Stimulated activated CD8-positive, alpha-beta memory T cell treated with anti-CD3 and anti-CD28 coated beads, Interleukin-4, amount 100 ng/mL, for 1 hour (primary cell): ENCODE data around the gene OR2L8.

Experiments
- DNase-seq, 2 donors: peaks; one replicate each; pipeline ENCODE4 v3.0.0-alpha.2; 2020; ENCODE audit warnings: low read depth in 2 of 2, low spot score in 1 of 2

Gene OR2L8

DNA sequence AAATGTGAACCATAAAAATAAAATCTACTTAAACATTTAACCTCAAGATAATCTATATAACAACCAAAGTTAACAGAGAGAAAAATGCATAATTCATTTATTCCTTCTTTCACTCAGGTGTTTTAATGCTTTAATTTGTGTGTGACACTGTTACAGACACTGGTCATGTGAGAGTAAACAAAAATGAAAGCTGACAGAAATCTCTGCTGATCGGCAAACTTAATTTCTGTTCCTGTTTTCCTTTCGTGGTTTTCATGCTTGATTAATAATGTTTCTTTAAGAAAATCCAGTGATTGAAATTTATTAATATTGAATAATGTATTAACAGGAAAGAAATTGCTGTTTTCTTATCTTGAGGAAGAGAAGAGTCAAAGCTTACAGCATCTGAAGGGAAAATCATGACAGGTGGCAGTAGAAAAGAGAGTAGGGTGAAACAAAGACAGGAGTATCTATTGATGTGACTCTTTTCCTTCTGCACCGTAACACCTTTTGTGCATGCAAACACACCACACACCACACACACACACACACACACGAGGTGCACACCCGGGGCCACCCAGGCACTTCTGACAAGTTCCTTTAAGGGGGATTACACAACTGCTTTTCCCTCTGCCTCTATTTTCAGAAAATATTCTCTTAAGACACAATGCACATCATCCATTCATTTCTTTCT, 18.0 kb downstream of the OR2L8 start:
- no peak for DNase-seq

DNA sequence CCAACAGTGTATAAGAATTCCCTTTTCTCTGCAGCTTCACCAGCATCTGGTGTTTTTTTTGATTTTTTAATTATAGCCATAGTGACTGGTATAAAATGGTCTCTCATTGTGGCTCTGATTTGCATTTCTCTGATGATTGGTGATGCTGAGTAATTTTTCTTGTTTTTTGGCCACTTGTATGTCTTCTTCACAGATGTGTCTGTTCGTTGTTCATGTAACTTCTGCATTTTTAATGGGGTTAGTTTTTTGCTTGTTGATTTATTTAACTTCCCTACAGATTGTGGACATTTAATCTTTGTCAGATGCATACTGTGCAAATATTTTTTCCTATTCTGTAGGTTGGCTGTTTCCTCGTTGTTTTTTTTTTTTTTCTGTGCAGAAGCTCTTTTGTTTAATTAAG, 44.3 kb downstream of the OR2L8 start:
- no peak for DNase-seq

DNA sequence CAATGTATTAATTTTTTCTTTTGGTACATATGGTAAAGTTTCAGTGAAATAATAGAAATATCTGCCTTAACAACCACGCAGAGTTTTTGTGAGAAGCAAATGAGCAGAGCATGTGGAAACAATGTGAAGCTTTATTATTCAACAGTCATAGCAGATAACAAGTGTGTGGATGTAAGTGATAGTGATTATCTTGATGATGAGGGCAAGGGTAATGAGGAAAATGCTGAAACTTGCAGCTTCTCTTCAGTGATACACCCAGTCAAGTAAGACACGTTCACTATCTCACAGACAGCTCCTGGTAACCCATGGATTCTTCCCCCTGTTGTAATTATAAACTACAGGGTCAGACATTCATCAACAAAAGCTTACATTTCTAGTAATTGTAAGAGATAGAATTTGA, 50.2 kb downstream of the OR2L8 start:
- no peak for DNase-seq
